NT2/D1 (cell line): ENCODE data around the gene FNDC3B.

ENCODE experiments used
- SUZ12 ChIP-seq: IDR thresholded peaks from 2 replicates; pipeline ENCODE4 v1.6.1; 2011; ENCODE audit not compliant: insufficient read length, insufficient read depth; ENCODE audit errors: extremely low read depth
- YY1 ChIP-seq: IDR thresholded peaks from 2 replicates; pipeline ENCODE4 v1.6.1; 2011; ENCODE audit not compliant: insufficient read length, insufficient read depth
- ZNF274 ChIP-seq: IDR thresholded peaks from 2 replicates; pipeline ENCODE4 v1.6.1; 2011; ENCODE audit warnings: mild to moderate bottlenecking, low read depth, low read length

DNA sequence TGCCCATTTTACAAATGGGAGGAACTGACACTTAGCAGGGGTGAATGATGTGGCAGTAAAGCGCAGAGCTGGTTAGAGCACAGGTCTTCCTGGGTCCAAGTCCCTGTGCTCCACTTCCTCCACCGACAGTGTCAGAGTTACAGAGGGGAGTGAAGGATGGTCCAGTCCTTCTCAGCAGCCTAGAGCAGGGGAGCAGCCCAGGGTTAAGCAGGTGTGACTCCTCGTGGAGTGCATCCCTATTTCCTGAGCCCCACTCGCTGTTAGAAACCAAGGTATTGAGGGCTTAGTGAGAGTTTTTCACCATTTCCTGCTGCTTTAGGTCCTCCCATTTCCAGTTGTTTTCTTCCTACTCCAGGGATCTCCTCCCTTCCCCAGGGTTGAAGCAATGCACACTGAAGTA, 333.5 kb downstream of the FNDC3B start:
- no peak for TF ChIP-seq ZNF274
- TF ChIP-seq YY1 = no peak
- no peak for TF ChIP-seq SUZ12
